LHCN-M2 (cell line): ENCODE data around the gene ITGA5. TPM values are rescaled to one million over a fixed set of nuclear protein-coding genes. Genes with fewer than 3 reads are reported as not detected.

Experiments
- DNase-seq: peaks from one replicate; pipeline ENCODE4 v3.0.0-alpha.2; 2012; ENCODE audit warnings: low read depth
- total RNA-seq: library from RNA; depleted of rRNA; stranded (reverse); fragments of >200 nt; gene quantifications from 2 replicates; pipeline ENCODE4 v1.2.3, GENCODE V29; 2014

Gene ITGA5
- total RNA-seq, 1 experiment from 2014 or later: 202 TPM

- no peak for DNase-seq
These were observed 46.8 kb downstream of the ITGA5 start for GRCh38 chr12:54372113-54372806.

DNA sequence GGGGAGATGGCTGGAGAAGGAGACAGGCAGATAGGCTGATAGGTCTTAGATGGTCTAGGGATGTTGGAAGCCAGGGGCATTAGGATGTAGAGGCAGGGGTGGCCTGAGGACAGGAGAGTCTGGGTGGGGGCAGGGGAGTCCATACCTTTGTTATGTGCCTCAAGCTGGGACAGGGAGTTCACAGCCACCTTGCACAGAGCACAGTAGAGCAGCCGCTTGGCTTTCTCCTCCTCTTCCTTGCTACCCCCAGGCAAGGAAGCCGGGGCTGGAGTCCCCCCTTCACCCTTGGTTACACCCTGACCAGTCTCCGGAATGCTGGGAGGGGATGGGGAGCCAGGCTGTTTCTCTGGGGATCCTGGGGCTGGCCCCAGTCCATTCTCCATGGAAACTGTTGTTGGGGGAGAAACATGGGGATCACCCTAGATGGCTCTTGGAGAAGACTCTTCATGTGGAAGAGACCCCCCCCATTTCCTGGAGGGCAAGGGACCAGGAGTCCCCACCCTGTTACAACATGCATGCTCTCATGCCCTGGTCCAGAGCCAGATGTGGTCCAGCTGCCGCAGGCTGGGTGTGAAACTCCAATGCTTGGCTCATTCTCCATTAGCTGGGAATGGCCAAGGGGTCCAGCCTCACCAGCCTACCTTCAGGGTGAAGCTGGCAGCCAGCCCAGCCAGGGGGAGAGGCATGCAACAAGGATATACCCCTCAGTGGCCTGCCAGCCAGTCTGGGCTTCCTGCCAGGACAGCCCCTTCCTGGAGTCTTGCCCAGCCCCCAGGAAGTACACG, 47.5 kb downstream of the ITGA5 start:
- DNase-seq: no peak

GRCh38 chr12:54370171-54370730, 48.8 kb downstream of the ITGA5 start:
- DNase-seq: peak; percentile 72

DNA sequence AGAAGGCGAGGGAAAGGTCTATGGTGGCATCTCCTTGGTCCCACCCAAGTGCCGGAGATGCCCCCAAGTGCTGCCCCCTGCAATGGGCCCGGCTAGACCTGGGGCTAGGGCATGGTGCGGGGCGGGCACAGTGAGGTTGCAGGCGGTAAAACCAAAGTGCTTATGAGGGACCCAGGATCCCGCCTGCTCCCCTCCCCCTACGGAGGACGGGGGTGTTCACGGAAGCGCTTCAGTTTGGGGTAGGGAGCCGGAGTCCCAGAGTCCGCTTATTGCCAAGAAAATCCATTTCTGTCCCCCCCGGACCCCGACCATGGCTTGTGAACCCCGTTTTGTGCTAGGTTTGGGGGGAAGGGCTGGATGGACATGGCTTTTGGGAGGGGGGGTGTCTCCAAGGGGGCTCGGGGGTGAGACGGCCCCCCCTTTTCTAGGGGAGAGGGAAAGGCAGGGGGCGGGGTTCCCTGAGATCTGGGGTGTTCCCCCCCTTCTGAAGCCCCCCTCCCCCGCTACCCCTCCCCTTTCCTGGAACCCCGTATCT, 49.4 kb downstream of the ITGA5 start:
- no peak for DNase-seq

- DNase-seq: peak; percentile 81
These were observed 50.1 kb downstream of the ITGA5 start for GRCh38 chr12:54368709-54369596.

DNA sequence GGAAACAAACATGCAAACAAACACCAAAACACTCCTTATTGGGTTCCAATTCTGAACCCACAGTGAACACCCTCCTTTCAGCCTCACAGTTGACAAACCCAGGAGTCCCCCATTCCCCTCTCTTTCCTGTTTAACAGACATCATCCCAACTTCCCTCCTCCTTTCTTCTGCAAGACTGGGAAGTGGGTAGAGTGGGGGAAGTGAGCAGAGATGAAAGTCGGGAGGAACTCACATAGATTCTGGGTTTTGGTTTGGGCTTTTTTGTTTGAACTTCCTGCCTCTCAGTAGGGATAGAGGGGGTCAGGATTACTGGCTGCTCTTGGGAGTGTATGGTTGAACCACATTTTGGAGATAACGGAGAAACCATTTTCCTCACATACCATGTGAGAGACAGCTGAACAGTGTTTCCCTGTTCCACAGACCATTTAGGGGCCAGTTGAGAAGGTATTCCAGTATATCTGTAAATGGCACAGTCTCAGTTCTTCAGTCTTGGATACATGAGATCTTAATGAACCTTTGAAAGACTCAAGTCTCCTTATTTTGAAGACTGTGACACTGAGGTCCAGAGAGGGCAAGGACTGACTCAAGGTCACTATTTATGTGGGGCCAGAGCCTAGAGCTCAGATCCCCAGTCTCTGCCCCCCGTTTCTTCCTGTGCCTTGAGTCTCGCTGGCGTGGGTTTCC, 50.9 kb downstream of the ITGA5 start:
- no peak for DNase-seq

DNA sequence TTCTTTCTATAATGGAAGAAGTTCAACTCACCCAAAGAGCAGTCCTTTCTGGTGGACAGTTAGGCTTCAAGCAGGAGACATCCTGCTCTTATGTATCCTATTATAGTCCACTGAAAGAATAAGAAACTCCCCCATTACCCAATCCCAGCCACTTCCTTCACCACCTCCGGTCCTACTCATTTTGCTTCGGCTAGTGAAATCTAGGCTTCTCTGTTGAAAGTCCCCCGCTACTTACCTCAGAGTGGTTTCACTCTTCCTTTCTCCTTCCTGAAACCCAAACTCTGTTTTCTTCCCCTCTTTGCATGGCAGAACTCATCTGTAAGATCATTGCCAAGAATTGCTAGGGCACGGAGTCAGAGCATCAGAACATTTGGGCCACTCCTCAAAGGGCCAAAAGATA, 54.7 kb downstream of the ITGA5 start, which contains the start of gene GPR84:
GPR84 (minus strand) TSS at position 74 of the 400 bp plus-strand sequence. CDS start 635 bp downstream, outside the sequence.
- DNase-seq: no peak

DNA sequence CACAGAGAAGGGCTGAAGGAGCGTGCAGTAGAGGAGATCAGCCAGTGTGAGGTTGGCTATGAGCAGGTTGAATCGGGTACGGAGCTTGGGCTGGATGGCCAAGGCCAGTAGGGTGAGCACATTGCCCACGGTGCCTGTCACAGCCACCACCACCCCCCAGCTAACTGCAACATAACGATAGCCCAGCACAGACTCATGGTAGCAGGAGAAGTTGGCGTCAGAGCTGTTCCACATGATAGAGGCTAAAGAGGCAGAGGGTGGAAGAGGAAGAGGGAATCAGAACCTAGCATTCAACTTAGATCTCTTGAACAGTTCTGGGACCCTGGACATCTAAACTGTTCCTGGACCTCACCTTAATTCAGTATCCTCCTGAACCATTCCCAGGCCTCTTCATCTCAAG, 55.4 kb downstream of the ITGA5 start:
- DNase-seq: no peak

DNA sequence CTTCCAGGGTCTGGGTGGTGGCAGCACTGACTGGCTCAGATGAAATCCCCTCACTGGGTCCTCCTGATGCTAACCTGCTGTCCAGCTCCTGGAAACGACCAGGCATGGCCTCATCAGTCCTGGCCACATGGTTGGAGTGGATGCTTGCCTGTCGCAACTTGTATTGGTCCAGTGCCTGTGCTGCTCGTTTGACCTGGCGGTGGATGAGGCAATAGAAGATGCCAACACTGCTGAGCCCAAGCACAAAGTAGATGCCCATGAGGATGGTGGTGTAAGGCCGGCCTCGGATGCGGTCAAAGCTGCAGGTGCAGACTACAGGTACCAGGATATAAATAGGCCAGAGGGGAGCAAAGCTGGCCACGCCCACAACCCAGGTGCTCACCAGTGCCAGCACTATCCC, 56.0 kb downstream of the ITGA5 start:
- no peak for DNase-seq

- DNase-seq: peak; percentile 76
These were observed 58.2 kb downstream of the ITGA5 start for GRCh38 chr12:54360717-54361456.

GRCh38 chr12:54359762-54360351, 59.2 kb downstream of the ITGA5 start:
- DNase-seq: no peak

GRCh38 chr12:54358945-54359761, 59.9 kb downstream of the ITGA5 start:
- peak; percentile 100 for DNase-seq

- DNase-seq: no peak
These were observed 60.7 kb downstream of the ITGA5 start for GRCh38 chr12:54358191-54358944.

- DNase-seq: no peak
These were observed 61.4 kb downstream of the ITGA5 start for GRCh38 chr12:54357506-54358190.

DNA sequence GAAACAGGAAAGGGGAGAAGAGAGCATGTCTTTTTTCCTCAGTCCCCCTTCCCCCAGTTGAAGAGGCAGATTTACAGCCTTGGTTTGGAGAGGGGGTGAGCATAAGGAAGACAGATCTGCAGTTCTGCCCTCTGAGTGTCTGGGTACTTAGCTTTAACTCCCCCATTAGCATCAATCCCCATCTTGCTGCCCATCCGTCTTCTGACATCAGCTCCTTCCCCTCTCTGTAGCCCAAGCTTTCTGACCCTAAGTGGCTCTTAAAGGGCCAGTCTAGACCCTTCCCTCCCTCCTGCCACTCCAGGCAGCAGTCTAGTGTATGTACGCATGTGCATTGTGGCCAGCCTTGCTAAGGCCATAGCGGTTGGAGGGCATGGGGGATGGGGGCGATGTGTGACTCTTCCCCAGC, 62.1 kb downstream of the ITGA5 start:
- no peak for DNase-seq

GRCh38 chr12:54356228-54356627, 62.8 kb downstream of the ITGA5 start:
- no peak for DNase-seq

GRCh38 chr12:54355104-54355815, 63.8 kb downstream of the ITGA5 start:
- DNase-seq: no peak
